DMS 273 treated with DMSO at 0.1 percent for 48 hours (cell line): ENCODE data around the gene TBCB.
"Not testable (repeated sequence)": the region's sequence is repeated elsewhere in the genome, so short reads cannot be mapped to it uniquely, and the experiment has no call there.

ENCODE experiments used
- DNase-seq: peaks from one replicate; lab custom pipeline; 2025; lab: John Stamatoyannopoulos, UW

The TBCB gene

DNA sequence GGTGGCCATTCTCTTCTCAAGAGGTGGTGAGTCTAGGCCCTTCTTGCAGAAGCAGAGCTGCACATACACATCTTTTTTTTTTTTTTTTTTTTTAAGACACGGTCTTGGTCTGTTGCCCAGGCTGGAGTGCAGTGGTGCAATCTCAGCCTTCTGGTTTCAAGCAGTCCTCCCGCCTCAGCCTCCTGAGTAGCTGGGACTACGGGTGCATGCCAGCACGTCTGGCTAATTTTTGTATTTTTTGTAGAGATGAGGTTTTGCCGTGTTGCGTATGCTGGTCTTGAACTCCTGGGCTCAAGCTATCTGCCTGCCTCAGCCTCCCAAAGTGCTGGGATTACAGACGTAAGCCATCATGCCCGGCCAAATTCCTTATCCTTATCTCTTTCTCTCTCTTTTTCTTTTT is 58.6 kb downstream of the TBCB start:
- not testable (repeated sequence) for DNase-seq
